Measurements from ENCODE around the gene GCC2.
A peak's percentile ranks its signal among the peaks of the same experiment; 100 is the strongest.
"Not testable (repeated sequence)": the region's sequence is repeated elsewhere in the genome, so short reads cannot be mapped to it uniquely, and the experiment has no call there.

GCC2 gene

GRCh38 chr2:108524688-108525087 is 75.7 kb downstream of the GCC2 start:
- not testable (repeated sequence) for DNase-seq (ENCODE audit: low read depth in 2 of 2)

DNA sequence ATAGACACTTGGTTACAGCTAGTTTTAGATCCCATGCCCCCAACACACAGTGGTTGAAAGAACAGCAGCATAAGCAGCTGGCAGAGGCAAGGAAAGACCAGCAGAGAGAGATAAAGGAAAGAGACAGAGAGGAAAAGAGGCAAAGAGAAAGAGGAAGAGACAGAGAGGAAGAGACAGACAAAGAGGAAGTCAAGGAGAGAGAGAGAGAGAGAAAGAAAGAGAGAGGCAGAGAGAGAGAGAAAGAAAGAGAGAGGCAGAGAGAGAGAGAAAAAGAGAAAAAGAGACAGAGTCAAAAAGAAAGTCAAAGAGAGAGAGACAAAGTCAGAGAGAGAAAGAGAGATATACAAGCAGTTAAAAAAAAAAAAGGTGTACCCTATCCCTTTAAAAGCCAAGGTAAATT is 76.3 kb downstream of the GCC2 start:
- DNase-seq (ENCODE audit: low read depth in 2 of 2) = not testable (repeated sequence)

GRCh38 chr2:108531674-108532055 is 82.7 kb downstream of the GCC2 start:
- no peak for DNase-seq (ENCODE audit: low read depth in 2 of 2)

GRCh38 chr2:108533832-108534583 is 85.0 kb downstream of the GCC2 start, which contains the start of gene LIMS1:
TSS of gene LIMS1 (plus strand) at chr2:108534470. CDS start at chr2:108534563, 93 bp downstream.
- peak; percentile 70 to 87 for DNase-seq (ENCODE audit: low read depth in 2 of 2)

GRCh38 chr2:108534584-108535356 is 85.8 kb downstream of the GCC2 start:
- peak in 1 of 2 experiments; percentile 24 for DNase-seq (ENCODE audit: low read depth in 2 of 2)

- no peak for DNase-seq (ENCODE audit: low read depth in 2 of 2)
Measured at GRCh38 chr2:108535357-108535631, 86.3 kb downstream of the GCC2 start.

- no peak for DNase-seq (ENCODE audit: low read depth in 2 of 2)
Measured at GRCh38 chr2:108536133-108536780, 87.3 kb downstream of the GCC2 start.

GRCh38 chr2:108536911-108537310 is 87.9 kb downstream of the GCC2 start:
- no peak for DNase-seq (ENCODE audit: low read depth in 2 of 2)

GRCh38 chr2:108538000-108538625 is 89.1 kb downstream of the GCC2 start:
- DNase-seq (ENCODE audit: low read depth in 2 of 2) = no peak

DNA sequence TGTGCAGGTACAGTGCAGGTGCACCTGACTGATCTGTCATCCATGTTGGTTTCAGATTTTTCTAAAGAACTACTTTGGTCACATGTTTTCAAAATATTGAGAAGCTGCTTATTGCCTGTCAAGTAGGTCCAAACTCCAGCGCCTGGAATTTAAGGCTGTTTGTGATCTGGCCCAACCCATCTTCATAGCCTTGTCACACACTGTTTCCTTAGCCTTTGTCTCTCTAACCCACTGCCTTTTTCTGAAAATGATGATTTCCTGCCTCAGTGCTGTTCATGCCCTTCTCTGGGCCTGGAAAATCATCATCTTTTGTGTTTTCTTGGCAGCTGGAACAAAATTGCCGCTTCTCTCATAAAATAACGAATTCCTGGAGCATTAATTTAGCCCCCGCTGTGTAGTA is 92.4 kb downstream of the GCC2 start:
- no peak for DNase-seq (ENCODE audit: low read depth in 2 of 2)

DNA sequence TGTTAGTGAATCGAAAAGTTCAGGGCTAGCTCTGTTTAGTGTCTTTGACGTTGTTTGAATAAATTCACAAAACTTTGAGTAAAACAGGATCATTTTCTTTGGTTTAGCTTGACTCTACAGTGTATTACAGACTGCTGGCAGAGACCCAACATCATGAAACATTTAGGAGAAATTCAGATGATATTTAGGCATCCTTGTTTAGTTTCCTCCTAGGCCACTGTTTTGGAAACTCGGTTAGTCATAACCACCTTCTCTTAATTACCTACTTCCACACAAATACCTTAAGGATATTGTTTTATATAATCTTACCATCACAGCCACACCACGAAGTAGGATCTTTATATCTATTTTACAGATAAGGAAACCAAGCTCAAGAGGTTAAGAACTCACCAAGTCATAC is 93.1 kb downstream of the GCC2 start:
- DNase-seq (ENCODE audit: low read depth in 2 of 2) = no peak

DNA sequence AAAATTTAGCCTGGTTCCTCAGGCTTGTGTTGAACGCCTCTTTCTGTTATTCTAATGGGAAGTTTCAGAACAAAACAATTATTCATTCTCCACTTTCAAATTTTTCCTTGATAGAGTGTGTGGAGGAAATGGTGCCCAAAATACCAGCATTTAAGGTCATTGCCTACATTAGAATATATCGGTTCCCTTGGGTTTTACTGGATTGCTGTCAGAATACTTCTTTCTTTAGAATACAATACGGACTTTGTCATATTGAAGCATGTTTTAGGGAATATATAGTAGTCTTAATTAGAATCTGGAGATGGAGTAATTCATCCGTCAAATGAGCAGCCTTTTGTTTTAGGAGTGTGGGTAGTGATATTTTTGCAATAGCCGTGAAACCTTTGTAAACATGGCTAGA is 98.6 kb downstream of the GCC2 start:
- no peak for DNase-seq (ENCODE audit: low read depth in 2 of 2)

GRCh38 chr2:108548208-108549003 is 99.4 kb downstream of the GCC2 start:
- no peak for DNase-seq (ENCODE audit: low read depth in 2 of 2)

DNA sequence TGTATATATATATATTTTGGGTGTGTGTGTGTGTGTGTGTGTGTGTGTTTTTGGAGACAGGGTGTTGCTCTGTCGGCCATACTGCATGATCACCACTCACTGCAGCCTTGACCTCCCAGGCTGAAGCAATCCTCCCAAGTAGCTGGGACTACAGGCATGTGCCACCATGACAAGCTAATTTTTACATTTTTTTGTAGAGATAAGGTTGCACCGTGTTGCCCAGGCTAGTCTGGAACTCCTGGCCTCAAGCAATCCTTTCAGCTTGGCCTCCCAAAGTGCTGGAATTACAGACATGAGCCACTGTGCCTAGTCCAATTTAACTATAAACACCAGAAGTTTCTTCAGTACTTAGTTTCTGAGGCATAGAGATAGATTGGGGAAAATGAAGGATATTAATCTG is 103.6 kb downstream of the GCC2 start:
- no peak for DNase-seq (ENCODE audit: low read depth in 2 of 2)

GRCh38 chr2:108553209-108553919 is 104.4 kb downstream of the GCC2 start:
- no peak for DNase-seq (ENCODE audit: low read depth in 2 of 2)

- no peak for DNase-seq (ENCODE audit: low read depth in 2 of 2)
Measured at GRCh38 chr2:108554528-108554927, 105.5 kb downstream of the GCC2 start.

DNA sequence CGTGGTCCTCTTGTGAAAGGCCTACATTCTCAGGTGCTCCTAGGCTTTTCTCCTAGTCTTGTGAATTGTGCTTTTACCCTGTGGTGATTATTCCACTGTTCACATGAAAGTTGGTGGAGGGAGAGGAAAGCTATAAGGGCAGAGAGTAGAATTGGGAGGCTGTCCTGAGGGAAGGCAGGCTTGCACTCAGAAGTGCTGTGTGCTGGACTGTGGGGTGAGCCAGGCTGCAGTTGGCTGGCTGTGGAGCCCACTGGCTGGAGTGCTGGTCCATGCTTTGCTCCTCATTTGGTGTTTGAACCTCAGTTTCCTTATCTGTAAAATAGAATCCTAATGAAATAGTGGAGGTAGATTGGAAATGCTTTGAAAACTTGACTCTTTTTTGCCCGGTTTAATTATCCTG is 106.6 kb downstream of the GCC2 start:
- no peak for DNase-seq (ENCODE audit: low read depth in 2 of 2)

DNA sequence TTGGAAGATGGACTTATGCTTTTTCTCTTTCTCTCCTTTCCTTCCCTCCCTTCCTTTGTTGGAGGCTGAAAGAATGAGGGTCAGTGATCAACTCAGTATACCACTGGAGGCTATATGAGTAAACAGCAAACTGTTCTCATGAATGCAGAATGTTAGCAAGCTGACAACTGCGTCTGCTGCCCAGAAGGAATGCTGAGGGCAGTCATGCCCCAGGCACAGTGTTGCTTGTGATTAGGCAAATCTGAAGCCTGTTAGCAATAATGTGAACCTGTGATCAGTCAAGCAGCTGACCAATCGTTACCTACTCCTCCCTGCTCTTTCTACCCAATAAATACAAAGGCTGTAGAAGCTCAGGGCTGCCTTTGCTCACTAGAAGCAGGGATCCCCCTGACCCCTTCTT is 107.6 kb downstream of the GCC2 start:
- not testable (repeated sequence) for DNase-seq (ENCODE audit: low read depth in 2 of 2)

Measured in stimulated activated CD4-positive, alpha-beta T cell treated with anti-CD3 and anti-CD28 coated beads, Interleukin-12 subunit alpha, Interleukin-12 subunit beta, amount 100 ng/mL, for 24 hours (primary cell).